CD4-positive, alpha-beta T cell treated with Interleukin-15 for 1 hour (primary cell): ENCODE measurements around the gene FXR2.

Experiments used
- DNase-seq: peaks from one replicate; pipeline ENCODE4 v3.0.0-alpha.2; 2020

Gene FXR2

GRCh38 chr17:7544911-7545310, 69.8 kb downstream of the FXR2 start:
- no peak for DNase-seq
